ENCODE measurements around the gene JMJD1C.
"Not testable (repeated sequence)": the region's sequence is repeated elsewhere in the genome, so short reads cannot be mapped to it uniquely, and the experiment has no call there.

JMJD1C gene

DNA sequence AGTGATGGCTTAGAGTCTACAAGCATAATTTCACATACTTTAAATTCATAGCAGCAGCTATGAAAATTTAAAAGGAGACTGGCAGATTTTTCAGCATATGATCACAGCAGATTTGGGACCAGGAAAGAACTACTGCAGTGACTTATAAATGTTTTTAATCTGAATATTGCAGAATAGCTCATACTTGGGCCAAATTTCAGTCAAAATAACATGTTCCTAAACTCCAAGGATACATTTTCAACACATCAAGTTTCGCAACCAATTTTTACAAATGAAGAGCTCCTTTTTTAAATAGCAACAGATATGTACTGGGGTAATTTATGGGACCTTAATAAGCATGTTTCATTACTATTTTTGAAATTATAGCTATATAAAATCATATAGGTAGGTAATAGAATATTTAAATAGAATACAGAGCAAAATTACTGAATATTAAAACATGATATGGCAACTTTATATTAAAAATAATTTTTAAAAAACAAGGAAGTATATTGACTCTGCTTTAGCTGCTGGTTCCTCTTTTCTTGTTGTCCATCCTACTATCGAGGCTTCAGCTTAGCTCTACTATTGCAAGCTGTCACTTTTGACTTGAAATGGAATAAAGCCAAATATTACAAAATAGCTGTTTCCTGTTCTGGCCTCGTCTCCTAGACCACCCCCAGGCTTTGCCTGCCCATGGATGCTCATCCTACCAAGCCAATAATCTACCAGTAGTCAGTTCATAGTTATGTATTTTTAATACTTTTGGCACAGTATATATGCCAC is 209.6 kb downstream of the JMJD1C start:
- DNase-seq (ENCODE audit: low read depth), result no peak

DNA sequence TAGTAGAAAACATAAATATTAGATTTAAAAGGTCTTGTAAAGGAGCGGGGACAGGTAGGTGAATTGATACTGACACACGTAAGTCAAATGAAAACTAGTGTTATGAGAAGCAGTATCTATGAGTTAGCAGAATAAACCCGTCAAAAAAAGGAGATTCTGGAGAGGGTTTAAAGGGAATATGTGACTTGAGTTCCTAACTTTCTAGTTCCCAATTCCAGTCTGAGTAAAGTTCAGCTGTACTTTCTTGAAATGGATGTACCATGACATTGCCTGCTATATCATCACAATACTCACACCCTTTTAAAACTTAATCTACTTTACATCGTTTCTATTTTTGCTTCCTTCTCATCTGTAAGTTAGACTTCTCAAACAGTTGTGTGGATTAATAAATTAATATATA is 210.5 kb downstream of the JMJD1C start:
- no peak for DNase-seq (ENCODE audit: low read depth)

DNA sequence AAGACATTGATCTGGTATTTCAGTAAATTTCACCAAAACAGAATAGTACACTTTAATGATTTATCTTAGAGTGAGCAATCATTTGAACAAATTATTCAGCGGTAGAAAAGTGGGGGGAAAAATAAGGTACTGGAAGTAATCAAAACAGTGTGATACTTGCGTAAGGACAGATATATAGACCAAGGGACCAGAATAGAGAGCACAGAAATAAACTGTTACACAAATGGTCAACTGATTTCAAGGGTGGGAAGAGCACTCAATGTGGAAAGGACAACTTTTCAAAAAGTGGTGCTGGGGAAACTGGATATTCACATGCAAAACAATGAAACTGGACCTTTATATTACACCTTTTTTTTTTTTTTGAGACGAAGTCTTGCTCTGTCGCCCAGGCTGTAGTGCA is 212.7 kb downstream of the JMJD1C start:
- no peak for DNase-seq (ENCODE audit: low read depth)

DNA sequence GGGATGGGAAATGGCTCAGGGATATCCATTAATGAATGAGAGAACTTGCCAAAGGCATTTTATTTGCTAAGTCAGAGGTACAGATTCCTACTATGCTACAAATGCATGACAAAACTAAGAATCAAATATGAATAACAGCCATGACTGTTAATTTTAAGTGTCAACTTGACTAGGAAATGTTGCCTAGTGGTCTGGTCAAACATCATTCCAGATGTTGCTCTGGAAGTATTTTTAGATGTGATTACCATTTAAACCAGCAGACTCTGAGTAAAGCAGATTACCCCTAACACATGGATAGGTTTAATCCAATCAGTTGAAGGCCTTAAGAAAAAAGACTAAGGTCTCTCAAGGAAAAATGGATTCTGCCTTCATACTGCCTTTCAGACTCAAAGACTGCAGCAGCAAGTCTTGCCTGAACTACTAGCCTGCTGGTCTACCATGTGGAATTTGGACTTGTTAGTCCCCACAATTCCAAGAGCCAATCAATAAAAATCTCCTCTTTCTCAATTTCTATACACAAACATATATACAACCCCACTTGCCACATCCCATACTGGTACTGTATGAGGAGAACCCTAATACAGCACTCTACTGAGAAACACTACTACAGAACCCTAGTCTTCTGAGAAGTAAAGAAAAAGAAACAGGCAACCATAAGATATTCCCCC is 213.5 kb downstream of the JMJD1C start:
- no peak for DNase-seq (ENCODE audit: low read depth)

DNA sequence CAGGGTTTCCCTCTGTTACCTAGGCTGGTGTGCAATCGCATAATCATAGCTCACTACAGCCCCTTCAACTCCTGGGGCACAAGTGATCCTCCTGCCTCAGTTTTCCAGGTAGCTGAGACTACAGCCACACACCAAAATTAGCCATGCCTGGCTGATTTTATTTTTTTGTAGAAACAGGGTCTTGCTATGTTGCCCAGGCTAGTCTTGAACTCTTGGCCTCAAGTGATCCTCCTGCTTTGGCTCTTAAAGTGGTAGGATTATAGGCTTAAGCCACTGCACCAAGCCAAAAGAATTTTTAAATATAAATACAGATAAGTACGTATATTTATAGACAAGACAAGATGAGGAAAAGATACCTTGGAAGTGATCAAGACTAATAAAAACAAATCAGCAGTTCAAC is 215.7 kb downstream of the JMJD1C start:
- no peak for DNase-seq (ENCODE audit: low read depth)

DNA sequence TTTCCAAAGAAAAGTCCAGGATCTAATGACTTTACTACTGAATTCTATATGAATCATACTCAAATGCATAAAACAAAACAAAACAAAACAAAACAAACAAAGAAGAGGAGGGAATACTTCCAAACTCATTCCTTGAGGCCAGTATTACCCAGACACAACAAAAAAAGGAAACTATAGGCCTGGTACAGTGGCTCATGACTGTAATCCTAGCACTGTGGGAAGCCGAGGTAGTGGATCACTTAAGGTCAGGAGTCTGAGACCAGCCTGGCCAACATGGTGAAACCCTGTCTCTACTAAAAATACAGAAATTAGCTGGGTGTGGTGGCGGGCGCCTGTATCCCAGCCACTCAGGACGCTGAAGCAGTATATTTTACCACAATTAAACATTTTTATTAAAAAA is 218.0 kb downstream of the JMJD1C start:
- no peak for DNase-seq (ENCODE audit: low read depth)

DNA sequence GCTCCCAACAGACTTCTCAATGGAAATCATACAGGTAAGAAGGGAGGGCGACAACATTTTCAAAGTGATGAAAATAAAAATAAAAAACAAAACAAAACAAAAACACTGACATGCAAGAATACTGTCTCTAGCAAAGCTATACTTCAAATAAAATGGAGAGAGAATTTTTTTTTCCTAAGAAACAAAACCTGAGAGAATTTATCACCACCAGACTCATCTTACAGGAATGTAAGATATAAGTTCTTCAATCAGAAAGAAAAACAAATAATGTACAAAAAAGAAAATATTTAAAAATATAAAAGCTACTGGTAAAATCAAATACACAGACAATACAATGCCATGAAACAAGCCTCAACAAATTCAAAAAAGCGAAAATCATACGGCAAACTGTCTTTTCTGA is 219.4 kb downstream of the JMJD1C start:
- no peak for DNase-seq (ENCODE audit: low read depth)

DNA sequence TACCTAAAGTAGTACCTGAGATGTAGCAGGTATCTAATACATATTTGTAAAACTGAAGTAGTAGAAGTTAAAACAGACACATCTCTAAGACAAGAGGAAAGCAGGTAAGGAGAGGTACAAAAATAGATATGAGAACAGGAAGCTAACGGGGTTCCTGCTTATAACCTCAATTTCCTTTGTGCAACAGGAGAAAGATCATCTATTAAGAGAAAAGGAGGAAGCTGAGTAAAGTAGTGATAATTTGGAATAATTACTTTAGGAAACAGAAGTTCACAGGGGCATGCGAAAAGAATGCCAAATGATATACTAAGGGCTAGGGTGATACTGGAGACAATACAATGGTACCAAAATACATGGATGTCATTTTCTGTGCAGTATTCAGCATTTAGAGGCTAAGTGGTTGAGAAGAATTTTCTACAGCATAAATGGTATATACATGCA is 223.9 kb downstream of the JMJD1C start:
- DNase-seq (ENCODE audit: low read depth), result no peak

DNA sequence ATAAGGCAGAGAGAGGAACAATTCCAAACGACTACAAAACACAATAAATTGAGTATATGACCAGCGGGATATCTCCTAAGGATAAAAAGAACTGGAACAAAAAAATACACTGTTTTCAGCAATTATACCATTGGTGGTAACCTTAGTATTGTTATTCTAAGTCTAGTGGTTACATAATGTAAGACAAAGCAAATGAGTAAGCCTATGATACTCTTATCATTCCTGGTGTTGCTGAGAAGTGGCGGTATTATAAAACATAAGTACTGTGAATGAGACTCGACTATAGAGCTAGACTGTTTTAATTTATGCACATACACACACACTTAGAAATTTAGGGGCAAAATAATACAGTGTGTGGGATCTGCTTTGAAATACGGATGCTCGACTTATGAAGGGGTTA is 225.0 kb downstream of the JMJD1C start:
- DNase-seq (ENCODE audit: low read depth), result no peak

DNA sequence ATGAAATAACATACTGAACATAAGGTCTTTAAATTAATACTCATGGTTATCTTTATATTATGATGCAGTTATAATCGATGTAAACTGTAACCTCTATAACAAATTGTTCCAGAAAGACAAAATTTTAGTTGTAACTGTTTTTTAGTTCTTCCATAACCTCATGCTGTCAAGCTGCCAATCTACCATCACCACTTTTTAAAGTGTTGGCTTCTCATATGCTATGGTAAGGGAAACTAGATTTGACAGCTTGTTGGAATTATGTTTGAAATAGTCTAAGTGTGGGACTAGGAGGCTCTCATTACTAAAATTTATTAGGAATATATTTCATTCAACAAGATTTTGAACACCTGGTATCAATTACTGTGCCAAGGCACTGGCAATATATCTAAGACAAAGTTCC is 227.3 kb downstream of the JMJD1C start:
- DNase-seq (ENCODE audit: low read depth), result no peak

DNA sequence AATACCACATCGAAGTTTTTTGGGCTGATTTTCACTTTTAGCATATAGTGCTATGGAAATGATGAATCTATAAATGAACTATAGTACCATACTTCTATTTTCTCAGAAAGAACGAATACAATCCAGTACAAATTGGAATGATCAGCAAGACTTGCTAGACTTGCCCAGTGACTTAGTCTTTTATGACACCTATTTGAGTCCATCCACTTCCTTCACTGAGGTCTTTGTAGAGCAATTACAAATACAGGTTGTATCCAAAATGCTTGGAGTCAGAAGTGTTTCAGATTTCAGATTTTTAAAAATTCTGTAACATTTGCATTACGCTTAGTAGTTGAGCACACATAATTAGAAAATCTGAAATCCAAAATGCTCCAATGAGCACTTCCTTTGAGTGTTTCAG is 228.4 kb downstream of the JMJD1C start:
- DNase-seq (ENCODE audit: low read depth), result no peak

DNA sequence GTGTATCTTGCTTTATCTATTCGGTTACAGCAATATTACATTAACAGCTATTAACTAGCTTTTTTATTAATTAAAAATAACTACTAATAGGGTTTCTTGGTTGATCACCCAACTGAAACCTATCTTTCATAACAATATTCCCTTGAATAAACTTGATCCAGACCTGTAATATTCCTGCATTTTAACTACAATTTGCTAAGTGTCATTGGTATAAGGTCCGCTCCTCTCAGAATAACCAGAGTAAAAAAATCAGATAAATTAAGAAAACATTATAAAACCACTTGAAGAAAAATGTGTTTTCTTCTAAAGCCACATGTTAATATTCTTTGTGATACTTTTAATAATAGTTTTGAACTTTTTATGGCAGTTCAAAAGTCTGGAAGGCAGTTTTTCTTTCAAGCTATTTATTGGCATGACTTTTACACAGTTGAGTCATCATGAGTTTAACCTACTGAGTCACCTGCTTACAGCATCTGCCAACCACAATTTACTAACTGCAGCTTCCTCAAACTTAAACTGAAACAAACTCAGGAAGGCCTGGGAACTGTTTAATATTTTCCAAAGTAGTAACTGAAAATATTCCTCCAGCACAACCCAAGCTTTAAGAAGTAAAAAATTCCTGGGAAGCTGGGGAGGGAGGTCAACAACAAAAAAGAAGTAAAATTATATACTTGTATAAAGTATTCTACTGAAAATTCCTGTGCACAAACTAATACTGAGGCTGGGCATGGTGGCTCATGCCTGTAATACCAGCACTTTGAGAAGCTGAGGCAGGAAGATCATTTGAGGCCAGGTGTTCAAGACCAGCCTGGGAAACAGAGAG is 229.5 kb downstream of the JMJD1C start:
- no peak for DNase-seq (ENCODE audit: low read depth)

DNA sequence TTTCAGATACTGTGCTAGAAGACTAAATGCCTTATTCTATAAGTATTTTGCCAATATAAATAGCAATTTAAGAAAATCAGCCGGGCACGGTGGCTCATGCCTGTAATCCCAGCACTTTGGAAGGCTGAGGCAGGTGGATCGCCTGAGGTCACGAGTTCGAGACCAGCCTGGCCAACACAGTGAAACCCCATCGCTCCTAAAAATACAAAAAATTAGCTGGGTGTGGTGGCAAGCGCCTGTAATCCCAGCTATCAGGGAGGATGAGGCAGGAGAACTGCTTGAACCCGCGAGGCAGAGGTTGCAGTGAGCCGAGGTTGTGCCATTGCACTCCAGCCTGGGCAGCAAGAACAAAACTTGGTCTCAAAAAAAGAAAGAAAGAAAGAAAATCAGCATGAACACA is 230.6 kb downstream of the JMJD1C start:
- not testable (repeated sequence) for DNase-seq (ENCODE audit: low read depth)

DNA sequence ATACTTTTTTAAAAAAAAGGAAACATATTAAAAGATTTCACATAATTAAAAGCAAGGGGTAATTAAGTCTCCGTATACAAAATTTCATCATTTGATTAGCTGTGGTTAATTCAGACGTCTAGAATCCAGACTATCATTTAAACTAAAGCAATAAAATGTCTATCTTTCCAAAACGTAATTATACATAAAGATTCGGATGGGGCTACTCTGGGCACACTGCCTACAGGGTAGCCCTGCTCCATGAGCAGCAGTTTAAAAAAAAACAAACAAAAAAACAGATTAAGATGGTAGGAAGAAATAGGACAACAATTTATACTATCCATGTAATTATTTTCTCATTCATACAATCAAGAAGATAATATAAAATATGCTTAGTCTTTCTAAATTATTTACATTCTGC is 236.6 kb downstream of the JMJD1C start:
- DNase-seq (ENCODE audit: low read depth), result no peak

DNA sequence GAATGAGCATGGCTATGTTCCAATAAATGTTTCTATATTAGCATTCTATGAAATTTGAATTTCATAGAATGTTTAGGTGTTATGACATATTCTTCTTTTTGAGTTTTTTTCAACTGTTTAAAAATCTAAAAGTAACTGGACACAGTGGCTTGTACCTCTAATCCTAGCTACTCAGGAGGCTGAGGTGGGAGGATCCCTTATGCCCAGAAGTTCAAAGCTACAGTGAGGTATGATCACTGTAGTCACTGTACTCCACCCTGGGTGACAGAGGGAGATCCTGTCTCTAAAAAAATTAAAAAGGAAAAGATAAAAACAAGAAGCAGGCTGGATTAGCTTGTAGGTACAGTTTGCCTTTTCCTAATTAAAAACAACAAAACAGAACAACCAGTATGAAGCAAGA is 237.5 kb downstream of the JMJD1C start:
- no peak for DNase-seq (ENCODE audit: low read depth)

DNA sequence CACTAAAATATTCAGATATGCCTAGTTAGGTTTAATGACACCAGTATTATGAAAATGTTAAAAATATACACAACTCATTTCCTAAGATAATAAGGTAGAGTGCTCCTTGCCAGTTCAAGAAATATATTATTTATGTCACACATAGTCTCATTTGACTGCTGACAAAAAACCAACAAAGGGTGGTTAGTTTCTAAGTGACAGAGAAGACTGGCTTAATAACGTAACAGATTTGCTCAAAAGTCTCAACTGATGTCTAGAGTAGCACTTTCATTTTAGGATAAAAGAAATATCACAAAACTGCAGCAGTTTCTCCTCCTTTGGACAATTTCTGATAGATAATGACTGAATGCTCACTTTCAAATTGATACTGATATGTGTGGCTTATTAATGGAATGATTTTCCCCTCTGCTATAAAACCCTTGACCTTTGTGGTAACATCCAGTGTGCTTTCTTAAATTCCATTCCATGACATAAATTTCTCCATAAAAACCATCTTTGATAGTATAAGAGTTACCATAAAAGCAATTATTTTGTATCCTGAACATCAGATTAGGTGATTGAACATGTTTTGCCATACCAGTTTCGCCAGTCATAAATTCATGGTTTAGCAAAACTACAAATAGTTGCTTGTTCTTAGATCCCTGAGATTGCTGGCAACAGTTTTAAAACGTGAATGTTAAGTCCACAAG is 238.4 kb downstream of the JMJD1C start:
- no peak for DNase-seq (ENCODE audit: low read depth)

DNA sequence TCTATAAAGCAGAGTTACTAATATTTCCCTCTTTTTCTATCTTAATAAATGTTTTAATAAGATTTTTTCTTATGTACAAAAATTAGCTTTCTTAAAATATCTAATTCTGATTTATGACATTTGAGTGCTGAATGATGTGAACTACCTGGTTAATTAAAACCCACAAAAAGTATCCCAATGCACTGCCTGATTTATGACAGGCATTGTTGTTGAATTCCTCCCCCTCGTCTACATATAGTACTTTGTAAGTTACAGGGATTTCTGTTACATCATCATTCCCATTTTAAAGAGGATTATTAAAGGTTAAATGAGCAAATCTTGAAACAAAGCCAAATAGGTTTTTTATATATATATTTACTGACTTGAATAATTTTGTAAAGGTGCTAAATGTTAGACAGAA is 241.5 kb downstream of the JMJD1C start:
- DNase-seq (ENCODE audit: low read depth), result no peak

DNA sequence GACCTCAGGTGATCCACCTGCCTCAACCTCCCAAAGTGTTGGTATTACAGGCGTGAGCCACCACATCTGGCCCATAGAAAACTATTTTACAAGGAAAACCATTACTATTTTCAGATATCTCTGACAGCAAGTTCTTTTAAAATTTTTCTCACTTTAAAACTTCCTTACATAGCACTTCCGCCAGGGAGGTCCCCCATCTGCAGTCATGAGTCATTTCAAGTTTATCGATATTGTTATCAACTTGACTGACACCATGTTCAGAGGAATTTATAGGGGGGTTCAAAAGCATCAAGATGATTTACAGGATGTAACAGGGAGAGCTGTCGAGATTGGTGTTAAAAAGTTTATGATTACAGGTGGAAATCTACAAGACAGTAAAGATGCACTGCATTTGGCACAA is 243.8 kb downstream of the JMJD1C start:
- DNase-seq (ENCODE audit: low read depth), result no peak

DNA sequence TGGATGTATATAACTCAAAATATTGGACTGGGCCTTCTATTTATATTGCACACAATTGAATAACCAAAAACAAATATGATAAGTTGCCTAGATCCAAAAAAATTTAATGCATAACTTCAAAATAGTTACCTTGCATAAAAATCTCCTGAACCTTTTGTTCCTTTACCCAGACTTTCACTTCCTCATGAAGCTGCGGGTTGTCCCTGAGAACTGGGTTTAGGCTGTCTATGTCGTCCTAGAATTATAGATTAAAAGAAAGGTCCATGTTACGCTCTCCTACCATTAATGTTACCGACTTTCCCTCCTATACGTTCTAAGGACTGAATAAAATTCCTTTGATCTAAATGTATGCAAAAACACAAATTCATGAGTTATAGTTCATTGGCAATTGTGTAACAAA is 246.0 kb downstream of the JMJD1C start:
- DNase-seq (ENCODE audit: low read depth), result no peak

DNA sequence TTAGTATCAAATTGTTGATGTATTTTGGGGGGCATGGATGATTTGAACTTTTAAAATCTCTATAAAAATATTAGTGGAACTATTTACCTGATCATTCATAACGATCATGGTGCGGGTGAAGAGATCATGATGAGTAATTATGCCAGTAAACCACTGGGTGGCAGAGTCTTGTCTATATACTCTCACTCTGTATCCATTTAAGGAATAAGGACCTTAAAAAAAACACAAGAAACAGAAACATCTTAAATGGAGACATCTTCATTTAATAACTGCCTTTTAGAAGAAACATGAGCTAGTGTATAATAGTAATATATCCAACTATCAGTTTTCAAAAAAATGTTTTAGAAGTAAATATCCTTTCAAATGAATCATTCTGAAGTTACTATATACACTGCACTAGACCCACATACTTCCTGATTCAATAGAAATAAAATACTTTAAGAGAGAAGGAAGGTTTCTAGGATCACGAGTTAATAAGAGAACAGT is 248.6 kb downstream of the JMJD1C start:
- DNase-seq (ENCODE audit: low read depth), result no peak

DNA sequence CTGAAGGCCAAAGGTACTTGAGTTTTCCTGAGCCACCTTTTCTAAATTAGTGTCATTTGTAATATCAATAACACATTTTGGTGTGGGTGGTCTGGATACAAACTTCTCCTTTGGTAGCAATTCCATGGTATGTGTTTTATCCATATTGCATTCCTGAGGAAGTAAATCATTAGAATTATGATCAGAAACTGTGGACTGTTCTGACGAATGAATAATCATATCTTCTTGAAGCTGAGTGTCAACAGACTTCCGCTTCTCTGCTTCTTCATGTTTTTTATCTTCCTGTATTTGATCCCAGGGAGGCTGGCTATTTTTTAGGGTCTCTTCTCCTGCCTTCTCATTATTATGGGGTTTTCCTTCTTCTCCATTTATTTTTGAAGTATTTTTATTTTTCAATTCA is 251.2 kb downstream of the JMJD1C start:
- DNase-seq (ENCODE audit: low read depth), result no peak

DNA sequence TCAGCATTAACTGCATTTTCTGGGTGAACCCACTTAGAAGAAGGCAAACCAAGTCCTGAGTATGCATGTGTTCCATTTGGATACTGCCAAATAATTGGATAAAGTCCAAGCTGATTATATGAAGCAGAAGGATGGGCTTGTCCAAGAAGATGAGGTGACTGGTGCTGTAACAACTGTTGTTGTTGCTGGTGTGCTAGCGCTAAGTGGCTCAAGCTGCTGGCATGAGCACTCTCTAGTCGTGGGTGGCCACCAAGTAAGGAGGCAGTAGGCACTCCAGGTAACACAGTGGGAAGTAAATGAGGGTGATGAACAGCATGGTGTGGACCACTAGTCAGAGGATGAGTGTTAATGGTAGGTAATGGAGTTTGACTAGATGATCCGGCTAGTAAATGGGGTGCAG is 252.3 kb downstream of the JMJD1C start:
- DNase-seq (ENCODE audit: low read depth), result no peak

Measured in stimulated activated CD8-positive, alpha-beta memory T cell treated with anti-CD3 and anti-CD28 coated beads, Interleukin-4, amount 100 ng/mL, for 24 hours (primary cell).